WI38 (cell line): ENCODE measurements around the gene TRA2A.

ENCODE experiments used
- H3K4me3 ChIP-seq: 2 replicates; pipeline ENCODE4 v1.5.1; 2011; ENCODE audit warnings: low read depth, mild to moderate bottlenecking, control low read depth, low read length
- CTCF ChIP-seq: IDR thresholded peaks from 2 replicates; pipeline ENCODE4 v1.5.1; 2012; ENCODE audit warnings: low read depth, mild to moderate bottlenecking, control low read depth, low read length

TRA2A gene

GRCh38 chr7:23472956-23473843, 58.6 kb downstream of the TRA2A start:
- TF ChIP-seq CTCF: no peak
- peak overlapping the region; percentile 76 for H3K4me3 ChIP-seq

- no peak overlapping the region for H3K4me3 ChIP-seq
- no peak for TF ChIP-seq CTCF
These were observed 59.2 kb downstream of the TRA2A start for GRCh38 chr7:23472556-23472955.

- TF ChIP-seq CTCF: no peak
- peak overlapping the region; percentile 86 for H3K4me3 ChIP-seq
These were observed 59.7 kb downstream of the TRA2A start for GRCh38 chr7:23472046-23472445.

- no peak for TF ChIP-seq CTCF
- peak overlapping the region; percentile 86 for H3K4me3 ChIP-seq
These were observed 60.5 kb downstream of the TRA2A start for GRCh38 chr7:23471106-23471859.

GRCh38 chr7:23470330-23471105, 61.3 kb downstream of the TRA2A start, which contains the start of gene IGF2BP3:
Gene IGF2BP3, minus strand, starts transcription at chr7:23470491. Its CDS starts 381 bp downstream, at chr7:23470110.
- no peak for TF ChIP-seq CTCF
- peak within 1 kb of the TSS; percentile 86 for H3K4me3 ChIP-seq

- peak overlapping the region; percentile 86 for H3K4me3 ChIP-seq
- no peak for TF ChIP-seq CTCF
These were observed 61.9 kb downstream of the TRA2A start for GRCh38 chr7:23469961-23470250.
